HG03354 (cell line): ENCODE measurements around the gene RBM19.

Source experiments
- ATAC-seq: cut with Tn5 transposase; IDR thresholded peaks from one replicate; pipeline ENCODE4 v1.9.1; 2021; ENCODE audit warnings: mild to moderate bottlenecking; ENCODE audit not compliant: unreplicated experiment, poor library complexity, severe bottlenecking

Gene RBM19

GRCh38 chr12:113770389-113770865 is 195.7 kb downstream of the RBM19 start:
- ATAC-seq = no peak

DNA sequence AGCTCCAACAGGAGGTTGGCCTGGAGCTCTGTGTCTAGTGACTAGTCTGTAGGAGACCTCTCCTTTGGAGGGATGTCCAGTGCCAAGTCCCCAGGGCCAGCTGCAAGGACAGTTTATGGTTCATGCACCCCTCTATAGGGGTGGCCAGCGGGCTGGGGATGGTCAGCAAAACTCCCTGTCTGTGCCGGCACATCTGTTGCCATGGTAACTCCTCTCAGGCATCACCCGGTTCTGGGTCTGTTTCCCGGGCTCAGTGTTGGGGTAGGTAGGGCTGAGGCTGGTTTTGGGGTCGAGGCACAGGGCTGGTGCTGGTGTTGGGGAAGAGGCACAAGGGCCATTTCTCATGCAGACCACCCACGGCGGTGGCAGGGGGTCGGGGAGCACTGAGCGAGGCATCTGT is 196.8 kb downstream of the RBM19 start:
- ATAC-seq = no peak

GRCh38 chr12:113768850-113769249 is 197.3 kb downstream of the RBM19 start:
- ATAC-seq = no peak

DNA sequence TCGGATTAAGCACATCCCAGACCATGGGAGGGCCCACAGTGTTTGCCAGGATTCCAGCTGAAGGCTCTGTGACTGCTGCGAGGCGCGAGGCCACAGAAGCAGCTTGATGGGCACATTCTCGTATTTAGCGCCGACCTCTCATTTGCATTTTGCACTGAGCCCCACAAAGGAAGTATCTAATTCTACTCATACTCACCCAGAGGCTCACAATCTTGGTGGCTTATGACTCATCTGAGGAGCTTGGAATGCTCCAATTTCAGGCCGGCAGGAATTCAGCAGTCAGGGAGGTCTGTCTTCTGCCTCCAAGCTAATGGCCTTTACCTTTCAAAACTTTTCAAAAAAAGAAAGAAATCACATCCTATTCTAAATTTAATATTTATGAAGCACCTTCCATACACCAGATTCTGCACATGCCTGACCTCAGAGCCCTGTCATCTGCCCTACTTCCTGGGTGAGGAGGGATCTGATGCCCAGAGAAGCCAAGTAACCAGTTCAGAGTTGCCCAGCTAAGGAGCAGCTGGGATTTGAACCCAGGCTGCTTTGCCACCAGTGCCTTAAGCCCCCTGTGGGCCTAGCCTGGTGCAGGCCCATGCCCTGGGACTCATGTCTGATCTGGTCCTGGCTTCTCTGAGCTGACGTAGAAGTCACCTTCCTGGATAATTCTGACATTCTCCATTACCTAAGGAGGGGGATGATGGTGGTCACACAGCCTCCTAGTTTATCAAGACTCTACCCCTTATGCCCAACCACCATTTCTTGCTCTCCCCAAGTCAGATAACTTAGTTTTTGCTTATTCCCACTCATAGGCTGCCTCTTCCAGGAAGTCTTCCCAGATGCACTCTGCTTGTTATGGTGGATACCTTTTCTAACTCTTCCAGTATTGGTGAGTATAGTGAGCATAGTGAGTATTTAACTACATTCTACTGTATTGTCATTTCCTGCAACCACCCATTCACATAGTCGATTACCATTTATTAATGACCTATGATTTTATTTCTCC is 198.9 kb downstream of the RBM19 start:
- ATAC-seq = no peak
